ENCODE measurements around the gene PTRHD1.

Gene PTRHD1

GRCh38 chr2:24749069-24749691, 44.0 kb downstream of the PTRHD1 start:
- no peak for DNase-seq

- no peak for DNase-seq
Measured at GRCh38 chr2:24747299-24747698, 45.9 kb downstream of the PTRHD1 start.

GRCh38 chr2:24745825-24746224, 47.4 kb downstream of the PTRHD1 start:
- no peak for DNase-seq

GRCh38 chr2:24744356-24744755, 48.8 kb downstream of the PTRHD1 start:
- DNase-seq = no peak

GRCh38 chr2:24743924-24744323, 49.3 kb downstream of the PTRHD1 start:
- no peak for DNase-seq

GRCh38 chr2:24742730-24743129, 50.5 kb downstream of the PTRHD1 start:
- DNase-seq = no peak

GRCh38 chr2:24740142-24740541, 53.0 kb downstream of the PTRHD1 start:
- no peak for DNase-seq

Data from fibroblast of upper back skin (primary cell).